ENCODE results near the gene PSD2.

The PSD2 gene

GRCh38 chr5:139880416-139881142 is 85.0 kb downstream of the PSD2 start:
- TF ChIP-seq POLR2A (IDR thresholded peaks at IDR 0.05; ENCODE audit: low read depth, low read length) = no peak
- DNase-seq (ENCODE audit: insufficient read length, low spot score) (no peak), FAIRE-seq (no peak)

GRCh38 chr5:139881143-139881733 is 85.6 kb downstream of the PSD2 start:
- DNase-seq (ENCODE audit: insufficient read length, low spot score) (no peak), FAIRE-seq (no peak)

GRCh38 chr5:139882316-139882715 is 86.7 kb downstream of the PSD2 start:
- FAIRE-seq = no peak
- no peak for TF ChIP-seq POLR2A (IDR thresholded peaks at IDR 0.05; ENCODE audit: low read depth, low read length)
- no peak for DNase-seq (ENCODE audit: insufficient read length, low spot score)

More at GRCh38 chr5:139881143-139881733, 85.6 kb downstream of the PSD2 start:
- TF ChIP-seq POLR2A (IDR thresholded peaks at IDR 0.05; ENCODE audit: low read depth, low read length) = no peak

GRCh38 chr5:139882961-139883539 is 87.4 kb downstream of the PSD2 start:
- TF ChIP-seq POLR2A (IDR thresholded peaks at IDR 0.05; ENCODE audit: low read depth, low read length) = no peak
- FAIRE-seq (no peak), DNase-seq (ENCODE audit: insufficient read length, low spot score) (no peak)

- no peak for TF ChIP-seq POLR2A (IDR thresholded peaks at IDR 0.05; ENCODE audit: low read depth, low read length)
Measured at GRCh38 chr5:139884144-139884543, 88.5 kb downstream of the PSD2 start.

GRCh38 chr5:139884734-139885133 is 89.1 kb downstream of the PSD2 start:
- DNase-seq (ENCODE audit: insufficient read length, low spot score) (no peak), FAIRE-seq (no peak)
- TF ChIP-seq POLR2A (IDR thresholded peaks at IDR 0.05; ENCODE audit: low read depth, low read length) = no peak

More at GRCh38 chr5:139884144-139884543, 88.5 kb downstream of the PSD2 start:
- DNase-seq (ENCODE audit: insufficient read length, low spot score) = no peak
- FAIRE-seq = no peak

GRCh38 chr5:139885172-139885856 is 89.7 kb downstream of the PSD2 start:
- no peak for DNase-seq (ENCODE audit: insufficient read length, low spot score)
- no peak for TF ChIP-seq POLR2A (IDR thresholded peaks at IDR 0.05; ENCODE audit: low read depth, low read length)

GRCh38 chr5:139885857-139886208 is 90.2 kb downstream of the PSD2 start:
- FAIRE-seq = no peak
- no peak for TF ChIP-seq POLR2A (IDR thresholded peaks at IDR 0.05; ENCODE audit: low read depth, low read length)
- no peak for DNase-seq (ENCODE audit: insufficient read length, low spot score)

More at GRCh38 chr5:139885172-139885856, 89.7 kb downstream of the PSD2 start:
- no peak for FAIRE-seq

- no peak for FAIRE-seq
- TF ChIP-seq POLR2A (IDR thresholded peaks at IDR 0.05; ENCODE audit: low read depth, low read length) = no peak
- DNase-seq (ENCODE audit: insufficient read length, low spot score) = no peak
Measured at GRCh38 chr5:139886213-139886612, 90.6 kb downstream of the PSD2 start.

- no peak for FAIRE-seq
- TF ChIP-seq POLR2A (IDR thresholded peaks at IDR 0.05; ENCODE audit: low read depth, low read length) = no peak
- DNase-seq (ENCODE audit: insufficient read length, low spot score) = no peak
Measured at GRCh38 chr5:139888370-139888769, 92.8 kb downstream of the PSD2 start.

- FAIRE-seq (no peak), DNase-seq (ENCODE audit: insufficient read length, low spot score) (no peak)
- TF ChIP-seq POLR2A (IDR thresholded peaks at IDR 0.05; ENCODE audit: low read depth, low read length) = no peak
Measured at GRCh38 chr5:139889410-139889809, 93.8 kb downstream of the PSD2 start.

- no peak for FAIRE-seq
- TF ChIP-seq POLR2A (IDR thresholded peaks at IDR 0.05; ENCODE audit: low read depth, low read length) = no peak
- no peak for DNase-seq (ENCODE audit: insufficient read length, low spot score)
Measured at GRCh38 chr5:139893873-139894272, 98.3 kb downstream of the PSD2 start.

Data from H54 (cell line).